Hepatocyte (in vitro differentiated cells): ENCODE results near the gene DNAJC1. TPM values are rescaled to one million over a fixed set of nuclear protein-coding genes. Genes with fewer than 3 reads are reported as not detected.

Source experiments
- DNase-seq: peaks from one replicate; pipeline ENCODE4 v3.0.0-alpha.2; 2016; ENCODE audit warnings: low spot score
- H2AFZ ChIP-seq: fragments of 200-600 bp; sonication (generic); 2 replicates; pipeline ENCODE4 v1.6.0; 2016; ENCODE audit warnings: antibody characterized with exemption, mild to moderate bottlenecking
- H3K27ac ChIP-seq: fragments of 200-600 bp; sonication (generic); 2 replicates; pipeline ENCODE4 v1.5.1; 2016; ENCODE audit warnings: mild to moderate bottlenecking
- H3K27me3 ChIP-seq: fragments of 200-600 bp; sonication (generic); 2 replicates; pipeline ENCODE4 v1.6.1; 2016
- H3K36me3 ChIP-seq: fragments of 200-600 bp; sonication (generic); replicated peaks from 2 replicates; pipeline ENCODE4 v1.5.1; 2016; ENCODE audit warnings: low read depth; ENCODE audit not compliant: insufficient read depth
- H3K4me1 ChIP-seq: fragments of 200-600 bp; sonication (generic); 2 replicates; pipeline ENCODE4 v1.5.1; 2016; ENCODE audit warnings: mild to moderate bottlenecking, moderate library complexity; ENCODE audit not compliant: insufficient read depth
- H3K4me2 ChIP-seq: fragments of 200-600 bp; sonication (generic); 2 replicates; pipeline ENCODE4 v1.6.0; 2016
- H3K4me3 ChIP-seq: fragments of 200-600 bp; sonication (generic); 2 replicates; pipeline ENCODE4 v1.5.1; 2016; ENCODE audit warnings: mild to moderate bottlenecking
- H3K79me2 ChIP-seq: fragments of 200-600 bp; sonication (generic); 2 replicates; pipeline ENCODE4 v1.6.0; 2017; ENCODE audit warnings: mild to moderate bottlenecking
- H3K9me2 ChIP-seq: fragments of 200-600 bp; sonication (generic); replicated peaks from 2 replicates; pipeline ENCODE4 v1.6.0; 2017; ENCODE audit warnings: mild to moderate bottlenecking; ENCODE audit not compliant: insufficient read depth
- H3K9me3 ChIP-seq: fragments of 200-600 bp; sonication (generic); 2 replicates; pipeline ENCODE4 v1.5.1; 2016; ENCODE audit warnings: low read depth, mild to moderate bottlenecking
- H4K20me1 ChIP-seq: fragments of 200-600 bp; sonication (generic); 2 replicates; pipeline ENCODE4 v1.6.0; 2016; ENCODE audit warnings: mild to moderate bottlenecking; ENCODE audit not compliant: insufficient read depth, poor library complexity, severe bottlenecking
- CTCF ChIP-seq: fragments of 200-600 bp; sonication (generic); IDR thresholded peaks from 2 replicates; pipeline ENCODE4 v1.5.1; 2016; ENCODE audit warnings: antibody characterized with exemption, mild to moderate bottlenecking; ENCODE audit not compliant: poor library complexity
- EZH2 ChIP-seq: fragments of 200-600 bp; sonication (generic); IDR thresholded peaks from 2 replicates; pipeline ENCODE4 v1.6.1; 2016; ENCODE audit warnings: antibody characterized with exemption, mild to moderate bottlenecking, borderline replicate concordance
- EZH2phosphoT487 ChIP-seq: fragments of 200-600 bp; sonication (generic); IDR thresholded peaks from one replicate; pipeline ENCODE4 v1.6.1; 2018; ENCODE audit warnings: antibody characterized with exemption, mild to moderate bottlenecking, low read depth, moderate library complexity; ENCODE audit not compliant: unreplicated experiment, severe bottlenecking
- WGBS: methylation state at CpG from one replicate; pipeline ENCODE4 v1.1.6; 2016; ENCODE audit warnings: low lambda C conversion rate; ENCODE audit errors: missing lambda C conversion rate; 5-methylcytosine and 5-hydroxymethylcytosine counted together
- polyA plus RNA-seq: library from polyadenylated mRNA; unstranded; fragments of >200 nt; fragmentation: Nextera tagmentation; extraction: Ambion mirVana; gene quantifications from 2 replicates; pipeline ENCODE4 v1.2.1, GENCODE V29; 2016
- total RNA-seq: library from RNA; depleted of rRNA; stranded (reverse); fragments of >200 nt; gene quantifications from 2 replicates; pipeline ENCODE4 v1.2.3, GENCODE V29; 2014

DNAJC1 gene
- total and polyA plus RNA-seq, 2 experiments from 2014 or later = 64.6 to 91.7 TPM

GRCh38 chr10:21912625-21913024 is 90.9 kb downstream of the DNAJC1 start:
- no peak overlapping the region for H3K4me2 ChIP-seq
- no peaks in the 10 kb centered on the region for H3K9me3 ChIP-seq
- no peaks in the 10 kb centered on the region for H3K9me2 ChIP-seq
- WGBS = 54% methylated on average over 2 of the region's 2 CpGs
- no peaks in the 10 kb centered on the region for H4K20me1 ChIP-seq
- no peak for DNase-seq
- no peak overlapping the region for H2AFZ ChIP-seq
- H3K79me2 ChIP-seq = no peaks in the 10 kb centered on the region
- no peaks in the 10 kb centered on the region for H3K36me3 ChIP-seq
- TF ChIP-seq CTCF = no peak
- no peak for TF ChIP-seq EZH2phosphoT487
- TF ChIP-seq EZH2 = no peak
- no peaks in the 10 kb centered on the region for H3K27me3 ChIP-seq
- H3K4me1 ChIP-seq = no peaks in the 10 kb centered on the region
- no peak overlapping the region for H3K27ac ChIP-seq
- H3K4me3 ChIP-seq = no peak overlapping the region

GRCh38 chr10:21910798-21911197 is 92.7 kb downstream of the DNAJC1 start:
- TF ChIP-seq EZH2 (no peak), CTCF (no peak), EZH2phosphoT487 (no peak)
- 100% methylated on average over 5 of the region's 5 CpGs for WGBS
- Histone ChIP-seq H2AFZ (no peak overlapping the region), H3K4me1 (no peaks in the 10 kb centered on the region), H3K4me2 (no peak overlapping the region), H3K4me3 (no peak overlapping the region), H3K27me3 (no peaks in the 10 kb centered on the region), H3K27ac (no peak overlapping the region), H4K20me1 (no peaks in the 10 kb centered on the region), H3K36me3 (no peaks in the 10 kb centered on the region), H3K9me3 (no peaks in the 10 kb centered on the region), H3K9me2 (no peaks in the 10 kb centered on the region), H3K79me2 (no peaks in the 10 kb centered on the region)
- DNase-seq = no peak

- 94% methylated on average over 2 of the region's 2 CpGs for WGBS
- H3K79me2 ChIP-seq = no peaks in the 10 kb centered on the region
- no peaks in the 10 kb centered on the region for H3K4me1 ChIP-seq
- DNase-seq = no peak
- no peak overlapping the region for H3K4me2 ChIP-seq
- H2AFZ ChIP-seq = no peak overlapping the region
- H3K9me2 ChIP-seq = no peaks in the 10 kb centered on the region
- no peaks in the 10 kb centered on the region for H3K9me3 ChIP-seq
- H3K4me3 ChIP-seq = no peak overlapping the region
- H3K27ac ChIP-seq = no peak overlapping the region
- no peaks in the 10 kb centered on the region for H3K27me3 ChIP-seq
- TF ChIP-seq EZH2phosphoT487 = no peak
- TF ChIP-seq EZH2 = no peak
- no peak for TF ChIP-seq CTCF
- H3K36me3 ChIP-seq = no peaks in the 10 kb centered on the region
- no peaks in the 10 kb centered on the region for H4K20me1 ChIP-seq
Measured at GRCh38 chr10:21907436-21907835, 96.1 kb downstream of the DNAJC1 start.

GRCh38 chr10:21904930-21905329 is 98.6 kb downstream of the DNAJC1 start:
- Histone ChIP-seq H3K27me3 (no peaks in the 10 kb centered on the region), H3K4me1 (no peaks in the 10 kb centered on the region), H3K4me2 (no peak overlapping the region), H3K79me2 (no peaks in the 10 kb centered on the region), H3K4me3 (no peak overlapping the region), H3K27ac (no peak overlapping the region), H2AFZ (no peak overlapping the region), H3K36me3 (no peaks in the 10 kb centered on the region), H3K9me2 (no peaks in the 10 kb centered on the region), H3K9me3 (no peaks in the 10 kb centered on the region), H4K20me1 (no peaks in the 10 kb centered on the region)
- TF ChIP-seq CTCF (no peak), EZH2 (no peak), EZH2phosphoT487 (no peak)
- WGBS = 89% methylated on average over 2 of the region's 2 CpGs
- no peak for DNase-seq
